ENCODE measurements around the gene CBARP. TPM values are rescaled to one million over a fixed set of nuclear protein-coding genes. Genes with fewer than 3 reads are reported as not detected.

The CBARP gene
- polyA plus RNA-seq, 1 donor from 2014 or later = 18.2 TPM

GRCh38 chr19:1235625-1236538 lies 1.9 kb downstream of the CBARP start:
- peaks cover 13% of the 10 kb centered on the region for H3K79me2 ChIP-seq (replicated peaks; ENCODE audit: insufficient read depth, low read length)
- H3K27me3 ChIP-seq (ENCODE audit: insufficient read depth, low read depth, low read length) = no peaks in the 10 kb centered on the region
- peak overlapping the region; percentile 82 for H3K4me2 ChIP-seq (ENCODE audit: low read length)
- H3K9me2 ChIP-seq (ENCODE audit: insufficient read depth, low read length) = no peaks in the 10 kb centered on the region
- H3K9ac ChIP-seq (ENCODE audit: low read length) = peak overlapping the region; percentile 93
- peaks cover 4% of the 10 kb centered on the region for H3F3A ChIP-seq (ENCODE audit: insufficient read depth, low read length, poor library complexity, severe bottlenecking)
- peak overlapping the region; percentile 85 for H3K4me3 ChIP-seq (ENCODE audit: low read length)
- TF ChIP-seq REST (IDR thresholded peaks at IDR 0.05; ENCODE audit: borderline replicate concordance) (no peak), EP300 (conservative IDR thresholded peaks at IDR 0.05; ENCODE audit: poor library complexity, severe bottlenecking) (no peak), EZH2 (IDR thresholded peaks at IDR 0.05; ENCODE audit: borderline replicate concordance, insufficient read depth, low read length, poor library complexity, severe bottlenecking) (no peak)
- H3K36me3 ChIP-seq (ENCODE audit: insufficient read depth, low read length) = no peaks in the 10 kb centered on the region
- no peak overlapping the region for H2AFZ ChIP-seq (ENCODE audit: low read depth, low read length)
- H4K20me1 ChIP-seq (ENCODE audit: insufficient read depth) = no peaks in the 10 kb centered on the region
- H3K27ac ChIP-seq (ENCODE audit: low read length) = peak overlapping the region; percentile 78
- no peaks in the 10 kb centered on the region for H3K9me3 ChIP-seq (ENCODE audit: low read length)

- no peak overlapping the region for H2AFZ ChIP-seq (ENCODE audit: low read depth, low read length)
- H3K27me3 ChIP-seq (ENCODE audit: insufficient read depth, low read depth, low read length) = no peaks in the 10 kb centered on the region
- no peaks in the 10 kb centered on the region for H3K9me3 ChIP-seq (ENCODE audit: low read length)
- no peak overlapping the region for H3K9ac ChIP-seq (ENCODE audit: low read length)
- H3K36me3 ChIP-seq (ENCODE audit: insufficient read depth, low read length) = no peaks in the 10 kb centered on the region
- no peak overlapping the region for H3K4me2 ChIP-seq (ENCODE audit: low read length)
- H3K27ac ChIP-seq (ENCODE audit: low read length) = no peak overlapping the region
- H3K79me2 ChIP-seq (replicated peaks; ENCODE audit: insufficient read depth, low read length) = peaks cover 13% of the 10 kb centered on the region
- H3F3A ChIP-seq (ENCODE audit: insufficient read depth, low read length, poor library complexity, severe bottlenecking) = peaks cover 4% of the 10 kb centered on the region
- no peaks in the 10 kb centered on the region for H3K9me2 ChIP-seq (ENCODE audit: insufficient read depth, low read length)
- H3K4me3 ChIP-seq (ENCODE audit: low read length) = no peak overlapping the region
- TF ChIP-seq POLR2AphosphoS5 (IDR thresholded peaks at IDR 0.05) (no peak), TAF1 (IDR thresholded peaks at IDR 0.05; ENCODE audit: low read depth) (no peak), EP300 (conservative IDR thresholded peaks at IDR 0.05; ENCODE audit: poor library complexity, severe bottlenecking) (no peak), RAD21 (conservative IDR thresholded peaks at IDR 0.05) (no peak), EZH2 (IDR thresholded peaks at IDR 0.05; ENCODE audit: borderline replicate concordance, insufficient read depth, low read length, poor library complexity, severe bottlenecking) (no peak), CTCF (IDR thresholded peaks at IDR 0.05; ENCODE audit: poor library complexity, severe bottlenecking) (no peak), MXI1 (conservative IDR thresholded peaks at IDR 0.05; ENCODE audit: poor library complexity, severe bottlenecking) (no peak), REST (IDR thresholded peaks at IDR 0.05; ENCODE audit: borderline replicate concordance) (no peak), SMC3 (conservative IDR thresholded peaks at IDR 0.05; ENCODE audit: poor library complexity) (no peak)
- H4K20me1 ChIP-seq (ENCODE audit: insufficient read depth) = no peaks in the 10 kb centered on the region
Measured at GRCh38 chr19:1234955-1235380, 2.8 kb downstream of the CBARP start.
